Measurements from ENCODE around the gene MPND. TPM values are rescaled to one million over a fixed set of nuclear protein-coding genes. Genes with fewer than 3 reads are reported as not detected.

The MPND gene
- total RNA-seq, 6 experiments from 2014 or later, result 6.4 to 21.7 (median 19.6) TPM

- Histone ChIP-seq H3K27ac (no peak overlapping the region), H3K36me3 (no peaks in the 10 kb centered on the region)
- ATAC-seq, result no peak
These were observed 6.7 kb downstream of the MPND start for GRCh38 chr19:4350111-4350510.

GRCh38 chr19:4350726-4351125 is 7.4 kb downstream of the MPND start:
- no peaks in the 10 kb centered on the region for H3K27me3 ChIP-seq
- H3K36me3 ChIP-seq, result no peaks in the 10 kb centered on the region
- 90% methylated on average over 6 of the region's 9 CpGs for WGBS (ENCODE audit: insufficient coverage, low coverage, low lambda C conversion rate, missing lambda C conversion rate)
- ATAC-seq, result no peak
- TF ChIP-seq POLR2A (IDR thresholded peaks at IDR 0.05), result no peak
- TF ChIP-seq, protein P1, sequence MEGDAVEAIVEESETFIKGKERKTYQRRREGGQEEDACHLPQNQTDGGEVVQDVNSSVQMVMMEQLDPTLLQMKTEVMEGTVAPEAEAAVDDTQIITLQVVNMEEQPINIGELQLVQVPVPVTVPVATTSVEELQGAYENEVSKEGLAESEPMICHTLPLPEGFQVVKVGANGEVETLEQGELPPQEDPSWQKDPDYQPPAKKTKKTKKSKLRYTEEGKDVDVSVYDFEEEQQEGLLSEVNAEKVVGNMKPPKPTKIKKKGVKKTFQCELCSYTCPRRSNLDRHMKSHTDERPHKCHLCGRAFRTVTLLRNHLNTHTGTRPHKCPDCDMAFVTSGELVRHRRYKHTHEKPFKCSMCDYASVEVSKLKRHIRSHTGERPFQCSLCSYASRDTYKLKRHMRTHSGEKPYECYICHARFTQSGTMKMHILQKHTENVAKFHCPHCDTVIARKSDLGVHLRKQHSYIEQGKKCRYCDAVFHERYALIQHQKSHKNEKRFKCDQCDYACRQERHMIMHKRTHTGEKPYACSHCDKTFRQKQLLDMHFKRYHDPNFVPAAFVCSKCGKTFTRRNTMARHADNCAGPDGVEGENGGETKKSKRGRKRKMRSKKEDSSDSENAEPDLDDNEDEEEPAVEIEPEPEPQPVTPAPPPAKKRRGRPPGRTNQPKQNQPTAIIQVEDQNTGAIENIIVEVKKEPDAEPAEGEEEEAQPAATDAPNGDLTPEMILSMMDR (IDR thresholded peaks at IDR 0.05), result no peak
- H3K27ac ChIP-seq, result no peak overlapping the region
- no peak for DNase-seq
- peaks cover 0 to 7% (median 2%) of the 10 kb centered on the region in 4 donors for H3K4me1 ChIP-seq
- no peak overlapping the region for H3K4me3 ChIP-seq
- no peaks in the 10 kb centered on the region for H3K9me3 ChIP-seq
- intact Hi-C loops (cut with DNase I), result no loop called here

More at GRCh38 chr19:4350111-4350510, 6.7 kb downstream of the MPND start:
- no peak for TF ChIP-seq POLR2A (IDR thresholded peaks at IDR 0.05)
- TF ChIP-seq, protein P1 (IDR thresholded peaks at IDR 0.05), result no peak
- Histone ChIP-seq H3K9me3 (no peaks in the 10 kb centered on the region), H3K27me3 (no peaks in the 10 kb centered on the region), H3K4me3 (no peak overlapping the region), H3K4me1 (peaks cover 0 to 13% (median 5%) of the 10 kb centered on the region in 4 donors)
- intact Hi-C loops (cut with DNase I), result no loop called here
- 78% methylated on average over 6 of the region's 8 CpGs for WGBS (ENCODE audit: insufficient coverage, low coverage, low lambda C conversion rate, missing lambda C conversion rate)
- DNase-seq, result no peak

DNA sequence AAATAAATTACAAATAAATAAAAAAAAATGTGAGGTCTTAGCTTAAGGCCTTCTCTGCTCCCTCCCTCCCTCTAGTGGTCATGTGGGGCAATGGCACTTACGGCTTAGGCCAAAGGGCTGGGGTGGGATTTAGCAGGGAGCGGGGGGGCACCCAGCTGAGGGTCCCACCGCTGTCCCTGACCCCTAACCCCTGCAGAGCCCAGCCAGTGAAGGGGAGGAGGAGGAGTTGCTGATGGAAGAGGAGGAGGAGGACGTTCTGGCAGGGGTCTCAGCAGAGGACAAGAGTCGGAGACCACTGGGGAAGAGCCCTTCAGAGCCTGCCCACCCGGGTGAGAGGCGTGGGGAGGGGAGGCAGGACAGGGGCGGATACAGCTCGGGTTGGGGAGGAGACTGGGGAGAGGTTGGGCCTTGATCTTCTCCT is 9.3 kb downstream of the MPND start:
- peak; percentile 63 to 73 (median 67) for ATAC-seq
- H3K27ac ChIP-seq, result no peak overlapping the region
- intact Hi-C loops (cut with DNase I), result no loop called here
- peak in 2 of 3 donors; percentile 51 to 65 for DNase-seq
- no peaks in the 10 kb centered on the region for H3K4me1 ChIP-seq
- 17% methylated on average over 6 of the region's 9 CpGs for WGBS (ENCODE audit: insufficient coverage, low coverage, low lambda C conversion rate, missing lambda C conversion rate)
- no peaks in the 10 kb centered on the region for H3K9me3 ChIP-seq
- H3K27me3 ChIP-seq, result no peaks in the 10 kb centered on the region
- peaks cover 0 to 5% (median 0%) of the 10 kb centered on the region in 4 donors for H3K36me3 ChIP-seq
- TF ChIP-seq, protein P1 (IDR thresholded peaks at IDR 0.05), result peak; percentile 78 to 83 (median 81)
- TF ChIP-seq POLR2A (IDR thresholded peaks at IDR 0.05), result no peak
- no peak overlapping the region for H3K4me3 ChIP-seq

GRCh38 chr19:4354282-4354681 is 10.9 kb downstream of the MPND start:
- H3K27me3 ChIP-seq, result no peaks in the 10 kb centered on the region
- H3K27ac ChIP-seq, result no peak overlapping the region
- intact Hi-C loops (cut with DNase I), result no loop called here
- no peak for TF ChIP-seq POLR2A (IDR thresholded peaks at IDR 0.05)
- TF ChIP-seq, protein P1 (IDR thresholded peaks at IDR 0.05), result no peak
- H3K36me3 ChIP-seq, result peaks cover 0 to 5% (median 0%) of the 10 kb centered on the region in 4 donors
- H3K9me3 ChIP-seq, result no peaks in the 10 kb centered on the region
- DNase-seq (no peak), ATAC-seq (no peak)
- 60% methylated on average over 1 of the region's 12 CpGs for WGBS (ENCODE audit: insufficient coverage, low coverage, low lambda C conversion rate, missing lambda C conversion rate)
- H3K4me3 ChIP-seq, result no peak overlapping the region
- no peaks in the 10 kb centered on the region for H3K4me1 ChIP-seq

- H3K27ac ChIP-seq, result no peak overlapping the region
- H3K4me1 ChIP-seq, result no peaks in the 10 kb centered on the region
- TF ChIP-seq, protein P1 (IDR thresholded peaks at IDR 0.05), result no peak
- TF ChIP-seq POLR2A (IDR thresholded peaks at IDR 0.05), result no peak
- no peak overlapping the region for H3K4me3 ChIP-seq
- 46% methylated on average over 5 of the region's 17 CpGs for WGBS (ENCODE audit: insufficient coverage, low coverage, low lambda C conversion rate, missing lambda C conversion rate)
- no peaks in the 10 kb centered on the region for H3K27me3 ChIP-seq
- intact Hi-C loops (cut with DNase I), result no loop called here
- H3K9me3 ChIP-seq, result no peaks in the 10 kb centered on the region
- DNase-seq (peak in 1 of 3 donors; percentile 53), ATAC-seq (peak in 2 of 4 donors; percentile 5 to 6)
- H3K36me3 ChIP-seq, result peaks cover 0 to 9% (median 0%) of the 10 kb centered on the region in 4 donors
These were observed 11.5 kb downstream of the MPND start for GRCh38 chr19:4354897-4355296.
